WTC11 (cell line): Measurements from ENCODE around the gene MED12L. TPM values are rescaled to one million over a fixed set of nuclear protein-coding genes. Genes with fewer than 3 reads are reported as not detected.

Experiments
- ATAC-seq: fragments of 200-7000 bp; cut with Tn5 transposase; 2 replicates; pipeline ENCODE4 v1.10.0; 2021; ENCODE audit warnings: mild to moderate bottlenecking, moderate library complexity
- CTCF ChIA-PET: fragments of 300-600 bp; sonication (Branson Sonifier 250); formaldehyde crosslinking; loops from one replicate; lab custom pipeline; 2021; ENCODE audit warnings: antibody characterized with exemption; lab: Charles Lee
- POLR2A ChIA-PET: fragments of 350-600 bp; sonication (Branson Sonifier 250); formaldehyde crosslinking; loops from one replicate; lab custom pipeline; 2021; ENCODE audit warnings: antibody characterized with exemption; lab: Charles Lee
- DNase-seq: peaks from one replicate; pipeline ENCODE4 v3.0.0; 2021; ENCODE audit warnings: low spot score
- H3K27ac Mint-ChIP-seq: 2 replicates; pipeline ENCODE4 v1.8.0; 2021; ENCODE audit warnings: mixed read lengths
- H3K27me3 Mint-ChIP-seq: 2 replicates; pipeline ENCODE4 v1.8.0; 2021; ENCODE audit warnings: low read depth, mild to moderate bottlenecking, moderate library complexity, mixed read lengths
- H3K36me3 Mint-ChIP-seq: 2 replicates; pipeline ENCODE4 v1.8.0; 2021; ENCODE audit warnings: mixed read lengths
- H3K4me1 Mint-ChIP-seq: 2 replicates; pipeline ENCODE4 v1.8.0; 2022; ENCODE audit warnings: mixed read lengths
- H3K4me3 Mint-ChIP-seq: 2 replicates; pipeline ENCODE4 v1.8.0; 2021; ENCODE audit warnings: mild to moderate bottlenecking, moderate library complexity, mixed read lengths
- H3K9me3 Mint-ChIP-seq: 2 replicates; pipeline ENCODE4 v1.8.0; 2021; ENCODE audit warnings: mixed read lengths
- ATF1 ChIP-seq: sonication (generic); formaldehyde crosslinking; IDR thresholded peaks from 2 replicates; pipeline ENCODE4 v1.8.1; 2023; ENCODE audit warnings: mild to moderate bottlenecking, moderate library complexity, missing genetic modification reagents
- EMX1 ChIP-seq: fragments of 250-450 bp; sonication (Bioruptor Pico); IDR thresholded peaks from 2 replicates; pipeline ENCODE4 v1.8.0; 2021; ENCODE audit warnings: mild to moderate bottlenecking
- MYBL2 ChIP-seq: sonication (generic); formaldehyde crosslinking; IDR thresholded peaks from 2 replicates; pipeline ENCODE4 v1.8.1; 2023; ENCODE audit warnings: mild to moderate bottlenecking, moderate library complexity, missing genetic modification reagents
- PRRX2 ChIP-seq: fragments of 250-450 bp; sonication (Bioruptor Pico); IDR thresholded peaks from 2 replicates; pipeline ENCODE4 v1.8.0; 2021; ENCODE audit warnings: mild to moderate bottlenecking
- SMAD4 ChIP-seq: sonication (generic); formaldehyde crosslinking; IDR thresholded peaks from 2 replicates; pipeline ENCODE4 v1.8.0; 2022; ENCODE audit warnings: mild to moderate bottlenecking, missing genetic modification reagents
- TEAD1 ChIP-seq: sonication (generic); formaldehyde crosslinking; IDR thresholded peaks from 2 replicates; pipeline ENCODE4 v1.8.0; 2022; ENCODE audit warnings: mild to moderate bottlenecking, missing genetic modification reagents
- ZBTB43 ChIP-seq: sonication (generic); formaldehyde crosslinking; IDR thresholded peaks from 2 replicates; pipeline ENCODE4 v1.8.1; 2023; ENCODE audit warnings: mild to moderate bottlenecking, missing genetic modification reagents
- total RNA-seq: library from RNA; stranded (reverse); gene quantifications from 3 replicates; pipeline ENCODE4 v1.2.3, GENCODE V29; 2021
- TF ChIP-seq, protein P1 (sequence below): sonication (generic); formaldehyde crosslinking; IDR thresholded peaks from 2 replicates; pipeline ENCODE4 v1.8.0; 2022; ENCODE audit warnings: missing genetic modification reagents
- TF ChIP-seq, protein P2 (sequence below): sonication (generic); formaldehyde crosslinking; IDR thresholded peaks from 2 replicates; pipeline ENCODE4 v1.8.1; 2023; ENCODE audit warnings: mild to moderate bottlenecking, missing genetic modification reagents, moderate library complexity
- TF ChIP-seq, protein P3 (sequence below): sonication (generic); formaldehyde crosslinking; IDR thresholded peaks from 2 replicates; pipeline ENCODE4 v1.8.0; 2023; ENCODE audit warnings: mild to moderate bottlenecking, missing genetic modification reagents
- TF ChIP-seq, protein P4 (sequence below): sonication (generic); formaldehyde crosslinking; IDR thresholded peaks from 2 replicates; pipeline ENCODE4 v1.8.1; 2023; ENCODE audit warnings: mild to moderate bottlenecking, missing genetic modification reagents, moderate library complexity

MED12L gene
- total RNA-seq, 1 experiment from 2014 or later: 27.4 TPM

DNA sequence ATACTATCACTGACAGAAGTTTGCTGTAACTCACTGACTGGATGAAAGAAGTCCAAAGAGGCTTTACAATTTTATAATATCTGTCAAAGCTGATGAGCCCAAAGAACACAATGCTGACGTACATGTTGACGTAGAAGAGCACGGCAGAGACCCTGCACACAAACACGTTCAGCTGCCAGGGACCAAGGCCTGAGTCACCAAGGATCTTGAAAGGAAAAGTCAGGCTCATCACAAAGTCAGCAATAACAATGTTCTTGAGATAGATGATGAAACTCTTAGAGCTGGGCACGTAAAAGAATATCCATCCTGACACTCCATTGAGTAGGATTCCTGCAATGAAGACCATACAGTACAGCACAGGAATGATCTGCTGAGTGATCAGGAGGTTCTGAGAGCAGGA, 128.4 kb downstream of the MED12L start:
- H3K4me3 Mint-ChIP-seq: no peak overlapping the region
- ChIA-PET POLR2A (no interaction called here), CTCF (interaction anchor here (0.8 kb wide), 1 partner anchor 58 kb away, joined by 3 read pairs; no protein-coding TSS in a partner anchor)
- TF ChIP-seq EMX1 (CRISPR knock-in tag) (no peak), SMAD4 (CRISPR knock-in tag) (no peak), MYBL2 (CRISPR knock-in tag) (no peak)
- TF ChIP-seq, all 79 proteins: peak for 0
- DNase-seq (no peak), ATAC-seq (no peak)
- Mint-ChIP-seq H3K36me3 (no peaks in the 10 kb centered on the region), H3K4me1 (peaks cover 26% of the 10 kb centered on the region), H3K27ac (peak overlapping the region; percentile 46), H3K27me3 (no peaks in the 10 kb centered on the region), H3K9me3 (no peaks in the 10 kb centered on the region)

GRCh38 chr3:151214459-151214858, 129.0 kb downstream of the MED12L start:
- no peak for DNase-seq
- TF ChIP-seq TEAD1 (CRISPR knock-in tag): no peak
- TF ChIP-seq, protein P1, sequence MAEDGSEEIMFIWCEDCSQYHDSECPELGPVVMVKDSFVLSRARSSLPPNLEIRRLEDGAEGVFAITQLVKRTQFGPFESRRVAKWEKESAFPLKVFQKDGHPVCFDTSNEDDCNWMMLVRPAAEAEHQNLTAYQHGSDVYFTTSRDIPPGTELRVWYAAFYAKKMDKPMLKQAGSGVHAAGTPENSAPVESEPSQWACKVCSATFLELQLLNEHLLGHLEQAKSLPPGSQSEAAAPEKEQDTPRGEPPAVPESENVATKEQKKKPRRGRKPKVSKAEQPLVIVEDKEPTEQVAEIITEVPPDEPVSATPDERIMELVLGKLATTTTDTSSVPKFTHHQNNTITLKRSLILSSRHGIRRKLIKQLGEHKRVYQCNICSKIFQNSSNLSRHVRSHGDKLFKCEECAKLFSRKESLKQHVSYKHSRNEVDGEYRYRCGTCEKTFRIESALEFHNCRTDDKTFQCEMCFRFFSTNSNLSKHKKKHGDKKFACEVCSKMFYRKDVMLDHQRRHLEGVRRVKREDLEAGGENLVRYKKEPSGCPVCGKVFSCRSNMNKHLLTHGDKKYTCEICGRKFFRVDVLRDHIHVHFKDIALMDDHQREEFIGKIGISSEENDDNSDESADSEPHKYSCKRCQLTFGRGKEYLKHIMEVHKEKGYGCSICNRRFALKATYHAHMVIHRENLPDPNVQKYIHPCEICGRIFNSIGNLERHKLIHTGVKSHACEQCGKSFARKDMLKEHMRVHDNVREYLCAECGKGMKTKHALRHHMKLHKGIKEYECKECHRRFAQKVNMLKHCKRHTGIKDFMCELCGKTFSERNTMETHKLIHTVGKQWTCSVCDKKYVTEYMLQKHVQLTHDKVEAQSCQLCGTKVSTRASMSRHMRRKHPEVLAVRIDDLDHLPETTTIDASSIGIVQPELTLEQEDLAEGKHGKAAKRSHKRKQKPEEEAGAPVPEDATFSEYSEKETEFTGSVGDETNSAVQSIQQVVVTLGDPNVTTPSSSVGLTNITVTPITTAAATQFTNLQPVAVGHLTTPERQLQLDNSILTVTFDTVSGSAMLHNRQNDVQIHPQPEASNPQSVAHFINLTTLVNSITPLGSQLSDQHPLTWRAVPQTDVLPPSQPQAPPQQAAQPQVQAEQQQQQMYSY: no peak

GRCh38 chr3:151216641-151217607, 131.5 kb downstream of the MED12L start:
- no peak for DNase-seq

More at GRCh38 chr3:151214459-151214858, 129.0 kb downstream of the MED12L start:
- POLR2A ChIA-PET: no interaction called here
- Mint-ChIP-seq H3K4me1 (peaks cover 26% of the 10 kb centered on the region), H3K4me3 (no peak overlapping the region), H3K36me3 (0 out of 2 replicates have a peak, but pooled peaks cover 2% of the 10 kb centered on the region), H3K9me3 (no peaks in the 10 kb centered on the region), H3K27ac (no peak overlapping the region), H3K27me3 (no peaks in the 10 kb centered on the region)
- CTCF ChIA-PET: interaction anchor here (0.8 to 1.0 kb wide), 2 partner anchors 58 to 296 kb away, joined by 3 read pairs; no protein-coding TSS in a partner anchor
- peak; percentile 79 for ATAC-seq

More at GRCh38 chr3:151216641-151217607, 131.5 kb downstream of the MED12L start:
- ATAC-seq: peak; percentile 58
- peaks cover 21% of the 10 kb centered on the region for H3K9me3 Mint-ChIP-seq
- POLR2A ChIA-PET: no interaction called here
- TF ChIP-seq, protein P2, sequence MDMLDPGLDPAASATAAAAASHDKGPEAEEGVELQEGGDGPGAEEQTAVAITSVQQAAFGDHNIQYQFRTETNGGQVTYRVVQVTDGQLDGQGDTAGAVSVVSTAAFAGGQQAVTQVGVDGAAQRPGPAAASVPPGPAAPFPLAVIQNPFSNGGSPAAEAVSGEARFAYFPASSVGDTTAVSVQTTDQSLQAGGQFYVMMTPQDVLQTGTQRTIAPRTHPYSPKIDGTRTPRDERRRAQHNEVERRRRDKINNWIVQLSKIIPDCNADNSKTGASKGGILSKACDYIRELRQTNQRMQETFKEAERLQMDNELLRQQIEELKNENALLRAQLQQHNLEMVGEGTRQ (CRISPR knock-in tag): no peak
- no peak for TF ChIP-seq ATF1 (CRISPR knock-in tag)
- no peak for TF ChIP-seq ZBTB43
- no peak for TF ChIP-seq PRRX2 (CRISPR knock-in tag)
- TF ChIP-seq, protein P3, sequence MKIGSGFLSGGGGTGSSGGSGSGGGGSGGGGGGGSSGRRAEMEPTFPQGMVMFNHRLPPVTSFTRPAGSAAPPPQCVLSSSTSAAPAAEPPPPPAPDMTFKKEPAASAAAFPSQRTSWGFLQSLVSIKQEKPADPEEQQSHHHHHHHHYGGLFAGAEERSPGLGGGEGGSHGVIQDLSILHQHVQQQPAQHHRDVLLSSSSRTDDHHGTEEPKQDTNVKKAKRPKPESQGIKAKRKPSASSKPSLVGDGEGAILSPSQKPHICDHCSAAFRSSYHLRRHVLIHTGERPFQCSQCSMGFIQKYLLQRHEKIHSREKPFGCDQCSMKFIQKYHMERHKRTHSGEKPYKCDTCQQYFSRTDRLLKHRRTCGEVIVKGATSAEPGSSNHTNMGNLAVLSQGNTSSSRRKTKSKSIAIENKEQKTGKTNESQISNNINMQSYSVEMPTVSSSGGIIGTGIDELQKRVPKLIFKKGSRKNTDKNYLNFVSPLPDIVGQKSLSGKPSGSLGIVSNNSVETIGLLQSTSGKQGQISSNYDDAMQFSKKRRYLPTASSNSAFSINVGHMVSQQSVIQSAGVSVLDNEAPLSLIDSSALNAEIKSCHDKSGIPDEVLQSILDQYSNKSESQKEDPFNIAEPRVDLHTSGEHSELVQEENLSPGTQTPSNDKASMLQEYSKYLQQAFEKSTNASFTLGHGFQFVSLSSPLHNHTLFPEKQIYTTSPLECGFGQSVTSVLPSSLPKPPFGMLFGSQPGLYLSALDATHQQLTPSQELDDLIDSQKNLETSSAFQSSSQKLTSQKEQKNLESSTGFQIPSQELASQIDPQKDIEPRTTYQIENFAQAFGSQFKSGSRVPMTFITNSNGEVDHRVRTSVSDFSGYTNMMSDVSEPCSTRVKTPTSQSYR (CRISPR knock-in tag): no peak
- TF ChIP-seq, protein P4, sequence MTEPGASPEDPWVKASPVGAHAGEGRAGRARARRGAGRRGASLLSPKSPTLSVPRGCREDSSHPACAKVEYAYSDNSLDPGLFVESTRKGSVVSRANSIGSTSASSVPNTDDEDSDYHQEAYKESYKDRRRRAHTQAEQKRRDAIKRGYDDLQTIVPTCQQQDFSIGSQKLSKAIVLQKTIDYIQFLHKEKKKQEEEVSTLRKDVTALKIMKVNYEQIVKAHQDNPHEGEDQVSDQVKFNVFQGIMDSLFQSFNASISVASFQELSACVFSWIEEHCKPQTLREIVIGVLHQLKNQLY (CRISPR knock-in tag): no peak
- no peaks in the 10 kb centered on the region; the same call in 1 of the 2 replicates for H3K27me3 Mint-ChIP-seq
- H3K27ac Mint-ChIP-seq: peak overlapping the region; percentile 9; the same call in 1 of the 2 replicates
- no peak overlapping the region for H3K4me3 Mint-ChIP-seq
- peaks cover 27% of the 10 kb centered on the region for H3K36me3 Mint-ChIP-seq
- H3K4me1 Mint-ChIP-seq: peaks cover 17% of the 10 kb centered on the region
- CTCF ChIA-PET: no interaction called here
